HUES6 (cell line): ENCODE results near the gene MXI1.
"Not testable (repeated sequence)": the region's sequence is repeated elsewhere in the genome, so short reads cannot be mapped to it uniquely, and the experiment has no call there.

Source experiments
- H3K27ac ChIP-seq: 2 replicates; pipeline ENCODE4 v1.7.0; 2013; ENCODE audit warnings: low read depth, mild to moderate bottlenecking, low read length, inconsistent platforms
- H3K27me3 ChIP-seq: 2 replicates; pipeline ENCODE4 v1.6.1; 2013; ENCODE audit warnings: low read length; ENCODE audit not compliant: control insufficient read depth, insufficient read depth
- H3K36me3 ChIP-seq: 2 replicates; pipeline ENCODE4 v1.6.1; 2013; ENCODE audit warnings: low read length; ENCODE audit not compliant: control insufficient read depth, insufficient read depth
- H3K4me1 ChIP-seq: 2 replicates; pipeline ENCODE4 v1.6.1; 2013; ENCODE audit warnings: low read length; ENCODE audit not compliant: control insufficient read depth, insufficient read depth
- H3K4me3 ChIP-seq: 2 replicates; pipeline ENCODE4 v1.5.1; 2013; ENCODE audit warnings: low read depth, low read length
- H3K9ac ChIP-seq: one replicate; pipeline ENCODE4 v1.6.1; 2013; ENCODE audit warnings: mild to moderate bottlenecking, low read length
- H3K9me3 ChIP-seq: 2 replicates; pipeline ENCODE4 v1.6.1; 2013; ENCODE audit warnings: low read depth, low read length; ENCODE audit not compliant: control insufficient read depth, insufficient read depth

The MXI1 gene

GRCh38 chr10:110242511-110242910, 35.1 kb downstream of the MXI1 start:
- no peak overlapping the region for H3K9ac ChIP-seq
- peaks cover 16% of the 10 kb centered on the region for H3K4me1 ChIP-seq
- H3K4me3 ChIP-seq = no peak overlapping the region
- H3K9me3 ChIP-seq = no peaks in the 10 kb centered on the region
- no peaks in the 10 kb centered on the region for H3K27me3 ChIP-seq
- H3K36me3 ChIP-seq = peaks cover 7% of the 10 kb centered on the region; the same call in 1 of the 2 replicates
- H3K27ac ChIP-seq = no peak overlapping the region

GRCh38 chr10:110244550-110244949, 37.1 kb downstream of the MXI1 start:
- no peak overlapping the region for H3K4me3 ChIP-seq
- no peak overlapping the region for H3K9ac ChIP-seq
- no peak overlapping the region for H3K27ac ChIP-seq
- H3K36me3 ChIP-seq = peaks cover 7% of the 10 kb centered on the region; the same call in 1 of the 2 replicates
- H3K4me1 ChIP-seq = peaks cover 16% of the 10 kb centered on the region
- H3K27me3 ChIP-seq = no peaks in the 10 kb centered on the region
- H3K9me3 ChIP-seq = no peaks in the 10 kb centered on the region

DNA sequence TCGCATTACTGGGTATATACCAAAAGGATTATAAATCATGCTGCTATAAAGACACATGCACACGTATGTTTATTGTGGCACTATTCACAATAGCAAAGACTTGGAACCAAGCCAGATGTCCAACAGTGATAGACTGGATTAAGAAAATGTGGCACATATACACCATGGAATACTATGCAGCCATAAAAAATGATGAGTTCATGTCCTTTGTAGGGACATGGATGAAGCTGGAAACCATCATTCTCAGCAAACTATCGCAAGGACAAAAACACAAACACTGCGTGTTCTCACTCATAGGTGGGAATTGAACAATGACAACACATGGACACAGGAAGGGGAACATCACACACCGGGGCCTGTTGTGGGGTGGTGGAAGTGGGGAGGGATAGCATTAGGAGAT, 40.4 kb downstream of the MXI1 start:
- H3K4me3 ChIP-seq, H3K27ac ChIP-seq, H3K36me3 ChIP-seq, H3K27me3 ChIP-seq, H3K9ac ChIP-seq, H3K9me3 ChIP-seq: not testable (repeated sequence)
- peaks cover 12% of the 10 kb centered on the region for H3K4me1 ChIP-seq

DNA sequence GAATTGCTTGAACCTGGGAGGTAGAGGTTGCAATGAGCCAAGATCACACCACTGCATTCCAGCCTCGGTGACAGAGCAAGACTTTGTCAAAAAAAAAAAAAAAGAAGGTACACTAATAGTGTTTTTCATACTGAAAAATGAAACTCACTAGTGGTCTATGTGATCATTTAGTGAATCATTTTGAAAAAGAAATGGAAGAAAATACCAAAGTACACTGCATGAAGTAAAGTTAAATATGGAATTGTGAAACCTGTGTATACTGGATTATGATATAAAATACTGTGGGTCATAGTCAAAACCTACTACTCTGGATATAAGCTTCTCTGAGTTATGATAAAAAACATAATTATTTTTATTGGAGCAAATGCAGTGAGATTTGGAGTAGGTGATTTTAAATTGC, 42.1 kb downstream of the MXI1 start:
- H3K4me3 ChIP-seq, H3K9me3 ChIP-seq, H3K36me3 ChIP-seq, H3K27me3 ChIP-seq, H3K27ac ChIP-seq, H3K4me1 ChIP-seq, H3K9ac ChIP-seq: not testable (repeated sequence)

DNA sequence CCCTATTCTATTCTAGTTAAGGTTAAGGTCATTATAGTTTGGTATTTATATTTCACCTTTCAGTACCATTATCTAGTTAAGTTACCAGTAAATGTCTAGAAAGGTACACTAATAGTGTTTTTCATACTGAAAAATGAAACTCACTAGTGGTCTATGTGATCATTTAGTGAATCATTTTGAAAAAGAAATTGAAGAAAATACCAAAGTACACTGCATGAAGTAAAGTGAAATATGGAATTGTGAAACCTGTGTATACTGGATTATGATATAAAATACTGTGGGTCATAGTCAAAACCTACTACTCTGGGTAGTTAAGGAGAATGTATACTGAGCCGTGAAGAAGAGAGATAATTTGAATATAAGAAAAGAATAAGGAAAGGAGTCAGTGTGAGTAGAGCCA, 44.0 kb downstream of the MXI1 start:
- H3K9ac ChIP-seq, H3K9me3 ChIP-seq, H3K27me3 ChIP-seq, H3K4me1 ChIP-seq, H3K36me3 ChIP-seq, H3K27ac ChIP-seq, H3K4me3 ChIP-seq: not testable (repeated sequence)

GRCh38 chr10:110252151-110252550, 44.7 kb downstream of the MXI1 start:
- H3K9ac ChIP-seq = no peak overlapping the region
- H3K9me3 ChIP-seq = peaks cover 8% of the 10 kb centered on the region; the same call in 1 of the 2 replicates
- no peak overlapping the region for H3K4me3 ChIP-seq
- no peaks in the 10 kb centered on the region for H3K36me3 ChIP-seq
- no peaks in the 10 kb centered on the region for H3K4me1 ChIP-seq
- H3K27ac ChIP-seq = no peak overlapping the region
- no peaks in the 10 kb centered on the region for H3K27me3 ChIP-seq

- Histone ChIP-seq H3K4me1 (no peaks in the 10 kb centered on the region), H3K27ac (no peak overlapping the region), H3K27me3 (no peaks in the 10 kb centered on the region), H3K9me3 (peaks cover 8% of the 10 kb centered on the region; the same call in 1 of the 2 replicates), H3K36me3 (no peaks in the 10 kb centered on the region), H3K9ac (no peak overlapping the region), H3K4me3 (no peak overlapping the region)
Observed at GRCh38 chr10:110254467-110254866, 47.1 kb downstream of the MXI1 start.

- Histone ChIP-seq H3K9ac (no peak overlapping the region), H3K36me3 (no peaks in the 10 kb centered on the region), H3K4me1 (no peaks in the 10 kb centered on the region), H3K9me3 (peaks cover 8% of the 10 kb centered on the region; the same call in 1 of the 2 replicates), H3K27ac (no peak overlapping the region), H3K4me3 (no peak overlapping the region), H3K27me3 (no peaks in the 10 kb centered on the region)
Observed at GRCh38 chr10:110258542-110258941, 51.1 kb downstream of the MXI1 start.

DNA sequence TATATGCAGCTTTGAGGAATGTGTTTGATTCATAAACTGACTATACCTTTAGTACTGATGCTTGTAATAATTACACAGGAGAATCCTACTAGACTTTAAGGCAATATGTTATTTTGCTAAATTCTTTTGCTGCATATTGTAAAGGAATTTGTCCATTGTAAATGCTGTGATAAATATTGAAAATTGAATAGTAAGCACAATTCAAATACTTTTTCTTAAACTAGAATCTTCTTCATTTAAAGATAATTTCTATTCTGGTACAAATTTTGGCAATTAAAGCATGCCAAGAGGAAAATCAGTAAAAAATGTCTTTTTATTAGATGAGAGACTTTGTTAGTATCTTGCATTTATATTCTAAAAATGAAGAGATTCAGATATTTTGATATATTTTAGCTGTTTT, 51.9 kb downstream of the MXI1 start:
- no peaks in the 10 kb centered on the region for H3K27me3 ChIP-seq
- H3K9ac ChIP-seq = no peak overlapping the region
- peaks cover 8% of the 10 kb centered on the region; the same call in 1 of the 2 replicates for H3K9me3 ChIP-seq
- no peaks in the 10 kb centered on the region for H3K36me3 ChIP-seq
- H3K4me1 ChIP-seq = no peaks in the 10 kb centered on the region
- no peak overlapping the region for H3K27ac ChIP-seq
- H3K4me3 ChIP-seq = no peak overlapping the region

- H3K27me3 ChIP-seq = no peaks in the 10 kb centered on the region
- H3K4me1 ChIP-seq = no peaks in the 10 kb centered on the region
- H3K9ac ChIP-seq = no peak overlapping the region
- H3K4me3 ChIP-seq = no peak overlapping the region
- no peaks in the 10 kb centered on the region for H3K36me3 ChIP-seq
- H3K9me3 ChIP-seq = peaks cover 3% of the 10 kb centered on the region; the same call in 1 of the 2 replicates
- H3K27ac ChIP-seq = no peak overlapping the region
Observed at GRCh38 chr10:110260746-110261477, 53.5 kb downstream of the MXI1 start.

DNA sequence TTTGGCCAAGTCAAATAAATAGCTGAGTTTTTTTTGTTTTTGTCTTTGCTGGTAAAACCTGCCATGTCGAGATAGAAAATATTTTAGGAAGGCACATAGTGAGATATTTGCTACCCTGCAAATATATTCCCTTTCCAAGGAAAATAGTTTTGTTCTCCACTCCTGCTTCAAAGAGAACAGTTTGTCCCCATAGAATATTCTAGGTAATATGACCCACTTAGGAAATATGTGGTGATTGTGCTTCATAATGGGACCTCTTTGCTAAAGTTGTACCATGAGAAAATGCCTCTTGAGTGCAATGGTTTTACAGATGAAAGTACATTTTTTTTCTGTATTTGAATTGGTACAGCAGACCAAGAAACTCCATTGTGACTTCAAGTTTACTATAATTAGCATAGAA, 55.8 kb downstream of the MXI1 start:
- no peaks in the 10 kb centered on the region for H3K27me3 ChIP-seq
- H3K27ac ChIP-seq = no peak overlapping the region
- H3K36me3 ChIP-seq = no peaks in the 10 kb centered on the region

More for the DNA sequence above, 55.8 kb downstream of the MXI1 start:
- Histone ChIP-seq H3K4me1 (no peaks in the 10 kb centered on the region), H3K9ac (no peak overlapping the region), H3K4me3 (no peak overlapping the region), H3K9me3 (no peaks in the 10 kb centered on the region)
